HEK293 (cell line): ENCODE results near the gene ZNHIT2.

Experiments used
- AEBP2 ChIP-seq: fragments of 450-650 bp; formaldehyde crosslinking; IDR thresholded peaks from 2 replicates; pipeline ENCODE4 v1.5.1; 2016; ENCODE audit warnings: missing biosample characterization, missing genetic modification characterization, borderline replicate concordance
- EGR2 ChIP-seq: fragments of 450-650 bp; formaldehyde crosslinking; IDR thresholded peaks from 2 replicates; pipeline ENCODE4 v1.5.1; 2016; ENCODE audit warnings: low read depth, missing biosample characterization, missing genetic modification characterization
- ELK4 ChIP-seq: IDR thresholded peaks from 2 replicates; pipeline ENCODE4 v1.6.1; 2011; ENCODE audit warnings: mild to moderate bottlenecking, low read depth, low read length, borderline replicate concordance
- GLIS2 ChIP-seq: fragments of 450-650 bp; formaldehyde crosslinking; IDR thresholded peaks from 2 replicates; pipeline ENCODE4 v1.5.1; 2016; ENCODE audit warnings: missing biosample characterization, missing genetic modification characterization
- IKZF3 ChIP-seq: fragments of 450-650 bp; IDR thresholded peaks from 2 replicates; pipeline ENCODE4 v1.5.0; 2018; ENCODE audit warnings: missing biosample characterization, mild to moderate bottlenecking, missing genetic modification characterization, moderate library complexity
- INSM2 ChIP-seq: fragments of 450-650 bp; formaldehyde crosslinking; IDR thresholded peaks from 2 replicates; pipeline ENCODE4 v1.5.1; 2016; ENCODE audit warnings: missing biosample characterization, missing genetic modification characterization
- KLF16 ChIP-seq: fragments of 450-650 bp; formaldehyde crosslinking; IDR thresholded peaks from 2 replicates; pipeline ENCODE4 v1.5.1; 2017; ENCODE audit warnings: missing biosample characterization, missing genetic modification characterization
- OVOL3 ChIP-seq: fragments of 450-650 bp; formaldehyde crosslinking; IDR thresholded peaks from 2 replicates; pipeline ENCODE4 v1.5.1; 2016; ENCODE audit warnings: missing biosample characterization, missing genetic modification characterization
- SP7 ChIP-seq: fragments of 450-650 bp; formaldehyde crosslinking; IDR thresholded peaks from 2 replicates; pipeline ENCODE4 v1.5.1; 2016; ENCODE audit warnings: missing biosample characterization, missing genetic modification characterization
- TRIM28 ChIP-seq: IDR thresholded peaks from 2 replicates; pipeline ENCODE4 v1.6.1; 2011; ENCODE audit warnings: low read length, control low read depth, borderline replicate concordance
- ZBTB17 ChIP-seq: fragments of 450-650 bp; formaldehyde crosslinking; IDR thresholded peaks from 2 replicates; pipeline ENCODE4 v1.5.1; 2016; ENCODE audit warnings: missing biosample characterization, missing genetic modification characterization
- ZBTB20 ChIP-seq: fragments of 450-650 bp; formaldehyde crosslinking; IDR thresholded peaks from 2 replicates; pipeline ENCODE4 v1.5.1; 2016; ENCODE audit warnings: missing biosample characterization, missing genetic modification characterization
- ZBTB8A ChIP-seq: fragments of 450-650 bp; formaldehyde crosslinking; IDR thresholded peaks from 2 replicates; pipeline ENCODE4 v1.5.1; 2016; ENCODE audit warnings: missing biosample characterization, missing genetic modification characterization
- ZFP69B ChIP-seq: fragments of 450-650 bp; formaldehyde crosslinking; IDR thresholded peaks from 2 replicates; pipeline ENCODE4 v1.5.1; 2016; ENCODE audit warnings: missing biosample characterization, missing genetic modification characterization
- ZNF175 ChIP-seq: fragments of 450-650 bp; formaldehyde crosslinking; IDR thresholded peaks from 2 replicates; pipeline ENCODE4 v1.5.1; 2016; ENCODE audit warnings: missing biosample characterization, missing genetic modification characterization
- ZNF202 ChIP-seq: fragments of 450-650 bp; formaldehyde crosslinking; IDR thresholded peaks from 2 replicates; pipeline ENCODE4 v1.5.1; 2016; ENCODE audit warnings: missing biosample characterization, missing genetic modification characterization, borderline replicate concordance
- ZNF211 ChIP-seq: fragments of 450-650 bp; formaldehyde crosslinking; IDR thresholded peaks from 2 replicates; pipeline ENCODE4 v1.5.1; 2016; ENCODE audit warnings: low read depth, missing biosample characterization, missing genetic modification characterization
- ZNF221 ChIP-seq: fragments of 450-650 bp; formaldehyde crosslinking; IDR thresholded peaks from 2 replicates; pipeline ENCODE4 v1.5.1; 2017; ENCODE audit warnings: missing biosample characterization, missing genetic modification characterization, borderline replicate concordance
- ZNF280D ChIP-seq: fragments of 450-650 bp; formaldehyde crosslinking; IDR thresholded peaks from 2 replicates; pipeline ENCODE4 v1.5.1; 2016; ENCODE audit warnings: missing biosample characterization, missing genetic modification characterization
- ZNF311 ChIP-seq: fragments of 450-650 bp; formaldehyde crosslinking; IDR thresholded peaks from 2 replicates; pipeline ENCODE4 v1.5.1; 2017; ENCODE audit warnings: missing biosample characterization, missing genetic modification characterization, borderline replicate concordance
- ZNF350 ChIP-seq: fragments of 450-650 bp; formaldehyde crosslinking; IDR thresholded peaks from 2 replicates; pipeline ENCODE4 v1.5.0; 2017; ENCODE audit warnings: missing biosample characterization, mild to moderate bottlenecking, missing genetic modification characterization
- ZNF362 ChIP-seq: fragments of 450-650 bp; formaldehyde crosslinking; IDR thresholded peaks from 2 replicates; pipeline ENCODE4 v1.5.1; 2016; ENCODE audit warnings: missing biosample characterization, missing genetic modification characterization
- ZNF398 ChIP-seq: fragments of 450-650 bp; formaldehyde crosslinking; IDR thresholded peaks from 2 replicates; pipeline ENCODE4 v1.5.1; 2017; ENCODE audit warnings: missing biosample characterization, missing genetic modification characterization
- ZNF404 ChIP-seq: fragments of 450-650 bp; formaldehyde crosslinking; IDR thresholded peaks from 2 replicates; pipeline ENCODE4 v1.5.1; 2017; ENCODE audit warnings: missing biosample characterization, missing genetic modification characterization
- ZNF549 ChIP-seq: fragments of 450-650 bp; IDR thresholded peaks from 2 replicates; pipeline ENCODE4 v1.5.1; 2018; ENCODE audit warnings: missing biosample characterization, missing genetic modification characterization, mild to moderate bottlenecking, inconsistent platforms, moderate library complexity
- ZNF777 ChIP-seq: fragments of 450-650 bp; formaldehyde crosslinking; IDR thresholded peaks from 2 replicates; pipeline ENCODE4 v1.5.1; 2017; ENCODE audit warnings: missing biosample characterization, missing genetic modification characterization, borderline replicate concordance
- ZSCAN18 ChIP-seq: fragments of 450-650 bp; formaldehyde crosslinking; IDR thresholded peaks from 2 replicates; pipeline ENCODE4 v1.5.1; 2016; ENCODE audit warnings: missing biosample characterization, missing genetic modification characterization
- ZSCAN23 ChIP-seq: fragments of 450-650 bp; formaldehyde crosslinking; IDR thresholded peaks from 2 replicates; pipeline ENCODE4 v1.5.1; 2016; ENCODE audit warnings: missing biosample characterization, missing genetic modification characterization

Gene ZNHIT2

GRCh38 chr11:65083834-65084597 lies 33.5 kb downstream of the ZNHIT2 start, which contains the start of the genes CDCA5 and ZFPL1 (continued):
- peak; percentile 91 for TF ChIP-seq ZNF362 (tag by site-specific recombination)
- peak; percentile 95 for TF ChIP-seq ZBTB8A
- TF ChIP-seq EGR2 (tag by site-specific recombination), result peak; percentile 24; the same call in 1 of the 2 replicates
- TF ChIP-seq ZSCAN18 (tag by site-specific recombination), result no peak
- TF ChIP-seq ZBTB20 (tag by site-specific recombination), result peak; percentile 74
- peak; percentile 95 for TF ChIP-seq OVOL3 (tag by site-specific recombination)
- peak; percentile 93 for TF ChIP-seq KLF16
- TF ChIP-seq ZNF398 (tag by site-specific recombination), result no peak
- TF ChIP-seq ZSCAN23 (tag by site-specific recombination), result no peak
- no peak for TF ChIP-seq IKZF3 (tag by site-specific recombination)
- TF ChIP-seq ZNF175 (tag by site-specific recombination), result no peak
- no peak for TF ChIP-seq AEBP2 (tag by site-specific recombination)
- no peak for TF ChIP-seq ZNF280D (tag by site-specific recombination)
- no peak for TF ChIP-seq TRIM28
- TF ChIP-seq ZNF202 (tag by site-specific recombination), result no peak
- peak; percentile 96 for TF ChIP-seq ZBTB17 (tag by site-specific recombination)
- TF ChIP-seq ZNF777 (tag by site-specific recombination), result no peak
- TF ChIP-seq SP7 (tag by site-specific recombination), result peak; percentile 65; the same call in 1 of the 2 replicates
- no peak for TF ChIP-seq ZNF404
- no peak for TF ChIP-seq GLIS2 (tag by site-specific recombination)
- no peak for TF ChIP-seq ZNF350
- TF ChIP-seq ELK4, result no peak; the same call in 1 of the 2 replicates
- no peak for TF ChIP-seq INSM2 (tag by site-specific recombination)
- TF ChIP-seq ZNF311 (tag by site-specific recombination), result no peak
- no peak for TF ChIP-seq ZNF549
- no peak for TF ChIP-seq ZNF221 (tag by site-specific recombination)
- TF ChIP-seq ZFP69B, result no peak
- no peak for TF ChIP-seq ZNF211 (tag by site-specific recombination)
